NCI-H187 treated with DMSO at 0.1 percent for 48 hours (cell line): ENCODE data around the gene CXCR6.

ENCODE experiments used
- DNase-seq: peaks from one replicate; lab custom pipeline; 2025; lab: John Stamatoyannopoulos, UW

The CXCR6 gene

GRCh38 chr3:45943207-45943846, at the start of gene CXCR6:
TSS of gene CXCR6 (plus strand) at chr3:45943464. CDS start at chr3:45946482, 3,018 bp downstream.
- no peak for DNase-seq

DNA sequence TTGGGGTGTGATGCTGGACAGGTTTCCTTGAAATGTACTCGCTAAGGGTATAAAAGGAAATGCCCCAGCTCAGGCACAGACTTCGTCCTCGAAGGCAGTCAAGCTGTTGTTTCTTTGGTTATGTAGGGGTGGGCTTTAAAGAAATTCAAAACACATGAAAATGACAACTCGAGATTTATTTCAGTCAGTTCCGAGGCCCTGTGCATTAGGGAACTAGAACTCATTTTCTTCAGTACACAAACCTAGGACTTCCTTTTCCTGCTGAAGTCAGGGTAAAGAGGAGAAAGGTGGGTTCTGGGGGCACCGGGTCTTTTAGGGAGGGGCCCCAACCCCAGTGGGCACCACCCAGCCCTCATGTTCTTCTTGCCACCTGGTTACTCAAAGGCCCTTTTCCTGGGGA, 49.2 kb upstream of the CXCR6 start:
- no peak for DNase-seq

DNA sequence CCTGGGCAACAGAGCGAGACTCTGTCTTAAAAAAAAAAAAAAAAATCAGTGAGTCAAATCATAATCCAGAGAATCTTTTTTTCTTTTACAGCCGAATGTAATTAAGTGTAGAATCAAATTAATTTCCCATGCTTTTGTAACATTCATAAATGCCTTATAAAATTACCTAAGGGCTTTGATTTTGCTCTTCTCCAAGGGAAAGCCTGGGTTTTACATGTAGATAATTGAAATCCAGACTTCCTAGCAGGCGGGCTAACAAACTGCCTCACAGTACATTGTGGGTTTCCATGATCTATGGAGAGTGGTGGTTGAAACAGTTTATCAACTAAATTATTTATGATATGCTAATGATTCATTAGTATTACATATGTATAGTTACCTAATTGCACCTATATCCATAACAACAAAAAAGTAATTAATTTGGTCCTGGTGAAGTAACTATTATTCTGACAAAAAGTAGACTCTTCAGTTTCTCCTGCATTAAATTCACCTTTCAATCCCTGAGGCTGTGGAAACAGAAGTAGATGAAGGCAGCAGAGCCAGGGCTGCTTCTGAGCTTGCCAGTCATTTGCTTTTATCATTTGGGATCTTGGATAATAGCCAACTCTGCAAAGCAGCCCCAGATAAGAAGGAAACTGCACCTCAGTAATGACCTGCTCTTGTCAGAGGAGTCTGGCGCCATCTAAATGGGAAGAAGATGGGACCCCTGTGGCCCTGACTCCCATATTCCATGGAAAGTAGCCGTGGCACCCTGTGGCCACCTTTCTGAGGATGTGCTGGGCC, 47.4 kb upstream of the CXCR6 start:
- no peak for DNase-seq

DNA sequence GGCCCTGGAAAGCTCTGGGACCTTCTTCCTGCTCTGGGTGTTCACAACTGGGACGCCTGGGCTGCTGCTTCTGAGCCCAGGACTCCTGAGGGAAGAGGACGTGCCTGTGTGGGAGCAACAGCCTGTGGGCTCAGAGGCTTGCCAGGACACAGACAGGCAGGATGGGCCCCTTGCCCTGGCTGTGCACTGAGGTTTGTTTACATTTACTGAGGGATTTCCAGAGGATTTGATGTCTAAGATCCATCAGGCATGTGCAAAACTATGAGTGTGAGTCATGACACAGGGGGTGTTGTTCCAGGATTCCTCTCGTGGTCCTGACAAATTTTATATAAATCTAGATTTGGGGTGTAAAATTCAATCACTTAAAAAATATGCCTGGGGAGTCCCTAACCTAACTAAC, 46.3 kb upstream of the CXCR6 start:
- DNase-seq: no peak

DNA sequence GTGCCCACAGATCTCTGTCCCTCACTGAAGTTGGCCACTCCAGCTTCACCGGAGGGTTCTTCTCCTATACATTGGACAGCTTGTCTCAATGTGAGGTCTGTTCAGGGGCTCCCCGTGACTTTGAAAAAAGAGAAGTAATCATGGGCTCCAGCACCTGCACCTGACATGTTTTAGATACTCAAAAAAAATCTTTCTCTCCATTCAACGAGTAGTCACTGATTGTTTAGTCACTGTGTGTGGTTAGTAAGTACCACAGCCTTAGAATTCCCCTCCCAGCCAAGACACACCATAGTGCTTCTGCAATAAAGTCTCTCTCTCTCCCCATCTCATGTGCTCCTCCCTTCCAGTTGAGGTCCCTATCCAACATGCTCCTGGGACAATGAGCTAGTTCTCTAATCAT, 38.3 kb upstream of the CXCR6 start:
- DNase-seq: no peak

DNA sequence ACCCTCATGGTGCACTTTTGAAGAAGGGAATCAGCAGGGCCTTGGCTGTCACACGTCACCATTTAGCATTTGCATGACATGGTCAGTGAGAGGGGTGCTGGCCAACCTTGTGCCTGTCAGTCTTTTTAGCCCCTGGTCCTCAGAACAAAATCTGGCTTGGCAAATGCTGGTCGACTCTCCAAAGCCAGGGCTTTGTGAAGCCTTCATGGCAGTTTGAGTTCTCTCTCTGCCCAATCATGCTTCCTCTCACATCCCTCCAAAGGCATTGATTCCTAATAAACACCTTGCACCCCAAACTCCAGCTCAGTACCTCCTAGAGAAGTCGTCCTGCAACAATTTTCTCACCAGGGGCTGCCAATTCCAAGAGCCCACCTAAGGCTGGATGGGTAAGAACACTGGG, 37.5 kb upstream of the CXCR6 start:
- DNase-seq: no peak

- DNase-seq: no peak
Observed at GRCh38 chr3:45906681-45907407, 36.4 kb upstream of the CXCR6 start.

GRCh38 chr3:45907769-45908705, 35.2 kb upstream of the CXCR6 start:
- no peak for DNase-seq

GRCh38 chr3:45908761-45909160, 34.5 kb upstream of the CXCR6 start:
- no peak for DNase-seq

GRCh38 chr3:45909542-45909941, 33.7 kb upstream of the CXCR6 start:
- no peak for DNase-seq

DNA sequence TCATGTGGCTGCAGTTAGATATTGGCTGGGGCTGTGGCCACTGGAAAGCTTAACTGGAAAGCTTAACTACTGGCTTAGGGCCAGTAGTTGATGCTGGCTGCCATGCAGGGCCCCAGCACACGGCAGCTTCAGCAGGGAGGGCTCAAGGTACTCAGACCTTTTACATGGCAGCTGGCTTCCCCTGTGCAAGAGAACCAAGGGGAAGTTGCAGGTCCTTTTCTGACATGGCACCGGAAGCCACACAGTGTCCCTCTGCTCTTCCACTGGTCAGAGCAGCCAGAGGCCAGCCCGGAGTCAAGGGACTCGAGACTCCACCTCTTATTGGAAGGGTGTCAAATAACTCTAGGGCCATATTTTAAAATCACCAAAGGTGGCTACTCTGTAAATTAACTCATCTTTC, 32.4 kb upstream of the CXCR6 start:
- no peak for DNase-seq

GRCh38 chr3:45911511-45912226, 31.6 kb upstream of the CXCR6 start:
- DNase-seq: no peak

- no peak for DNase-seq
Observed at GRCh38 chr3:45912435-45912834, 30.8 kb upstream of the CXCR6 start.

DNA sequence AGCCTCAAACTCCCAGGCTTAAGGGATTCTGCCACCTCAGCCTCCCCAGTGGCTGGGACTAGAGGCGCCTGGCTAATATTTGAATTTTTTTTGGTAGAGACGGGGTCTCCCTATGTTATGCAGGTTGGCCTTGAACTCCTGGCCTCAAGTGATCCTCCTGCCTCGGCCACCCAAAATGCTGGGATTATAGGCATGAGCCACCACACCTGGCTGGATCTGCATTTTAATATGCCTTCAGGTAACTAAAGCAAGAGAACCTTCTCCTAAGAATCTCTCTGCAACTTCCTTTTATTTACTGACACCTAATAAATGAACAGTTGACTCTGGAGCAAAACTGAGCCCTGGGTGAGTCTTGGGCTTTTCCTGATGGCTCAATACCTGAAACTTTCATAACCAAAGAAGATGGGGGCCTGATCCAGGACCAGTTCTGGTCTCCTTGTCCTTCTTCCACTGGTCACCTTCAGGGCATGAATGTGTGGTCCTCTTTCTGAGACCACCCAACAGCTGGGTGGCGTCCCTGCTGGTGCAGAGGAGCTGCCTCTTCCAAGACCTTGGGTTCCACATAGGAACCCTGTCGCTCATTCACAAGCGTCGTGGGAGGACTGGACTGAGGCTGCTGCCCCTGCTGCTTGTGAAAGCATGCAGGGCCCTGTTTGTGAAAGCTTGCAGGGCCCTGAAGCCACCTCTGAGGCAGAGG, 28.8 kb upstream of the CXCR6 start:
- no peak for DNase-seq

GRCh38 chr3:45915059-45915439, 28.2 kb upstream of the CXCR6 start:
- DNase-seq: no peak

DNA sequence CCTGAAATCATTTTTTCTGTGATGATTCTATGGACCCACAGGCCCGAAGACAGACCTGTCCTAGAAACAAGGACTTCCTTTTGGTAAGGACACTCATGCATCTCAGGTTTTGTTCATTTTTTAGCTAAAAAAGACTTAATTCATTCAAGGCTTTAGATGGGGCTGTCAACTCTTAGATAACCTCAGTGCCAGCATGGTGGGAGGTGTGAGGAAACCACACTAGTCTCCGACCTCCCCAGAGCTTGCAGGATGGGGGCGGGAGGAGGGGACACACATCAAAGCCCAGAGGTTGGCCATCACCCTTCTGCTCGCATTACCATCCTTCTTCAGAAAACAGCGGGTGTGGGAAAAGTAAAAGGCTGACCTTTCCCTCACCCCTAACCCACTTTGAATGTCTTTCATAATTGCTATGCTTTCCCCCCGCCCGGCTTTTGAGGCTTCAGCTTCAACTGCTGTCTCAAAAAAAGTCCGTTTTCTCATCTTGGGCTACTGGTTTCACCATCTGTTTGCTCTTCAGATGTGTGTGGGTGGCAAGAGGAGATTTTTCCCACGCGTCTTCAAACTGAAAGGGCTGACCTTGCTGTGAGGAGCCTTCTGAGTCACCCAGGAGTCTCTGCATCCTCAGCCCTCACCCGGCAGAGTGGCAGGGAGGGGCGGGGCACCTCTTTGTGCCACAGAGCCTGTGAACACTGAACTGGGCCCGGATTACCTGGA, 27.6 kb upstream of the CXCR6 start:
- DNase-seq: no peak

- no peak for DNase-seq
Observed at GRCh38 chr3:45917146-45917898, 25.9 kb upstream of the CXCR6 start.

DNA sequence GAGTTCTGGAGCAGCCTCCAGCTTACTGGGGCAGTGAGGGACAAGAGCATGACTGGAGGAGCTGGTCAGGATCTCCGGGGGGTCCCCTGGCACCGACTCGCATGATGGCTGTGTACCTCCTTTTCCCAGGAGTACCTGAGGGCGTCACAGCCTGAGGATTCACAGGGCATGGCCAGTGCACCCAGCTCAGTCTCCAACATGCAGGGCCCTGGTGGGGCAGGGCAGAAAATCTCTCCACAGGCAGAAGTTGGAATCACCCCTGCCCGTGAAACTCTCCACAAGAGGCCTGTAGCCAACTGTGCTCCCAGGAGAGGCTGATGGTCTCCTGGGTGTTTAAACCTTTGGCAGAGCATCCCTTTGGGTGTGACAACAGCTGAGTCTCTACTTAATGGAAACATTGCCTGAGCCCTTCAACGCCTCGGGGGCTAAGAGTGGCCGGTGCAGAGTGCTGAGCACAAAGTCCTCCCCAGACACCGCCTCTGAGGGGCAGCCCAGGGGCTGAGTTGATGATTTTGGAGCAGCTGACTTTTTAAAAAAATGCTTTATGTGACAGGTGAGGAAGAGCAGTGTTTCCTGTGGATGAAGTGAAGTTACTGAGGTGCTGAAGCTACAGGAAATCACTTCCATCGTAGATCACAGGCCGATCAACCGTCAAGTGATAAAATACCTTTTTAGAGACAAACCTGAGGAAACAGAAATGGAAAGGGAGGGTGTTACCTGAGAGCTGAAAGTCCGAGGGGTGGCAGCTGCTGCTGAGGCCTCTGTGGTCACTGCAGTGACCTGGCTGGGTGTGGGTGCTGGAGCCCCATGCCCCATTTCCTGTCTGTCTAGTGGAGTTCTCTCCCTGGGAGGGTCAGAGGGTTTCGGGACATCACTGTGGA, 21.9 kb upstream of the CXCR6 start:
- DNase-seq: no peak

DNA sequence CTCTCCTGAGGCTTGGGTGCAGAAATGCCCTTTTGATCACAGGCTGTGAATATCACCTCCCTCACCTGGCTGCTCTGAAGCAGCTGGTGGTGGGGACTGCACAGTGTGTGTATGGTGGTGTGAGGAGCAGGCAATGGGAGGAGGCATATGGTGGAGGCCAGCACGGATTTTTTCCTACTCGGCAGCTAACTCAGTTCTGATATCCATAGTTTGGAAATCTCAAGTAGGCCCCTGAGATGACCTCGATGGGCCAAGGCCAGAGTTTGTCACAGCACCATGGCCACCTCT, 21.3 kb upstream of the CXCR6 start:
- no peak for DNase-seq
